Measurements from ENCODE around the gene IL1RAPL2.
"Not testable (repeated sequence)": the region's sequence is repeated elsewhere in the genome, so short reads cannot be mapped to it uniquely, and the experiment has no call there.

IL1RAPL2 gene

GRCh38 chrX:104854188-104854587 is 288.2 kb downstream of the IL1RAPL2 start:
- DNase-seq (ENCODE audit: low read depth in 3 of 3), result no peak

- no peak for DNase-seq (ENCODE audit: low read depth in 3 of 3)
Observed at GRCh38 chrX:104854790-104855340, 288.9 kb downstream of the IL1RAPL2 start.

GRCh38 chrX:104863466-104863865 is 297.5 kb downstream of the IL1RAPL2 start:
- DNase-seq (ENCODE audit: low read depth in 3 of 3), result no peak

- DNase-seq (ENCODE audit: low read depth in 3 of 3), result no peak
Observed at GRCh38 chrX:104864296-104864695, 298.3 kb downstream of the IL1RAPL2 start.

DNA sequence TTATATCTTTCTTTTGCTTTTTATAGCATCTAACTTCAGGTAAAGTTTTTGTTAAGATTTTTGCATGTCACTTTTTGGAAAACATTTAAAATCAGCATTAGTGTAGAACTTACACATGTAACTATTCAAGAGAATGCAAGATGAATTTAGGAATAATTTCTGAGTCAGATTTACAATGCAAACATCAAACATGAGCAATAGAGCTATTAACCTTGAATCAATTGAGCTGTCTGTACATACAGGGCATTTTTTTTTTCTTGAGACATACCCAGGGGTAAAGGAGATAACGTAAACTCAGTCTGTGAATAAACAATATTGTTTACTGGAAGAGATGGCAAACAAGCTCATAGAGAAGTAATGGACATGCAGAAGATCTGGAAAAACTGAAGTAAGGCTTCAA is 311.5 kb downstream of the IL1RAPL2 start:
- DNase-seq (ENCODE audit: low read depth in 3 of 3), result no peak

DNA sequence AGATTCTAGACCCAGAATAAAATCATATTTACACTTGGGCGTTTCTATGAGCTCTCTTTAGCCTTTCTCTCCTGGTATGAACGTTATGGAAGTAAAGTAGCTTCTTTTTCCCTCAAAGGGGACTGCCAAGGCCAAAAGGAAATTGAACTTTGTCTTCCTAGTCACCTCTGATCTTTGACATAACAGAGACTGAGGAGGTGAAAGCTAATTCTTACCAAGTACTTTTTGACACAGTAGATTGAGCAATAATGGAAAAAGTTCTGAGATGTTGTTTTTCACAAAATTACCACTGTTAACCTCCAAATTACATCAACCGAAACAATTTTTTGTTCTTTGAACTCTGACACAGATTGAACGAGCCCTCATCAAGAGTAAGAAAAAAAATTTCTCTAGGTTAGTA is 336.1 kb downstream of the IL1RAPL2 start:
- DNase-seq (ENCODE audit: low read depth in 3 of 3), result no peak

GRCh38 chrX:104909694-104910093 is 343.7 kb downstream of the IL1RAPL2 start:
- DNase-seq (ENCODE audit: low read depth in 3 of 3), result not testable (repeated sequence)

DNA sequence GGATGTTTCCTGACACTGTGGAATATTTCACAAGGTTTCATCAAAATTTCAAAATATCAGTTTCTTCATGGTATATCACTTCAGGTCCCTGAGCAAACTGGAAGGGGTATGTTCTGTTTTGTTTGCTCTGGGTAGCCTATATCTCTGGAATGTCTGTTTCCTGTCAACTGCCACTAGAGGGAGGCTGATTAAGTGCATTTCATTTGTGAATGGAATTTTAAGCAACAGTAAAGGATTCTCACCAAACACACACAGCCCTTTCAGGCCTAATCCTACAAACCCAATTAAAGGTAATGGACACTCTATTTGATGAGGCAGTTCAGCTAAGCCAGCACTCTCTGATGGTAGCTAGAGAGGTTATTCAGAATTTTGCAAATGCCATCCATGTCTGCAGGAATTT is 347.3 kb downstream of the IL1RAPL2 start:
- no peak for DNase-seq (ENCODE audit: low read depth in 3 of 3)

- not testable (repeated sequence) for DNase-seq (ENCODE audit: low read depth in 3 of 3)
Observed at GRCh38 chrX:104914686-104915085, 348.7 kb downstream of the IL1RAPL2 start.

DNA sequence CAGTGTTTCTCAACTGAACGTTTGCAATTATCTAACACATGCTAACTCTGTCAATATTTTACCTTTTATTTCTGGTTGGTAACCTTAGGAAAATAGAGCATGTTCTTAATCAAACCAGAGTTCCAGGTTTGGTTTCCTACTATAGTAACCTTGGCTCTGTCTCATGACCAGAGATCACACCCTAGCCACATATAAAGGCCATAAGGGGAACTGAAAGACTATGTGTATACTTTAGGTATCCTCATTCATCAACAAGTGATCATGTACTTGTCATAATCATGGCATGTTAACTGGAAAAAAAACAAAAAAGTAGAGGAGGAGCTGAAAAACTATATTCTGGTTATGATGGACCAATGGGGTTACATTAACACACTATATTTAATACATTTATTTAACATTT is 352.1 kb downstream of the IL1RAPL2 start:
- DNase-seq (ENCODE audit: low read depth in 3 of 3), result no peak

DNA sequence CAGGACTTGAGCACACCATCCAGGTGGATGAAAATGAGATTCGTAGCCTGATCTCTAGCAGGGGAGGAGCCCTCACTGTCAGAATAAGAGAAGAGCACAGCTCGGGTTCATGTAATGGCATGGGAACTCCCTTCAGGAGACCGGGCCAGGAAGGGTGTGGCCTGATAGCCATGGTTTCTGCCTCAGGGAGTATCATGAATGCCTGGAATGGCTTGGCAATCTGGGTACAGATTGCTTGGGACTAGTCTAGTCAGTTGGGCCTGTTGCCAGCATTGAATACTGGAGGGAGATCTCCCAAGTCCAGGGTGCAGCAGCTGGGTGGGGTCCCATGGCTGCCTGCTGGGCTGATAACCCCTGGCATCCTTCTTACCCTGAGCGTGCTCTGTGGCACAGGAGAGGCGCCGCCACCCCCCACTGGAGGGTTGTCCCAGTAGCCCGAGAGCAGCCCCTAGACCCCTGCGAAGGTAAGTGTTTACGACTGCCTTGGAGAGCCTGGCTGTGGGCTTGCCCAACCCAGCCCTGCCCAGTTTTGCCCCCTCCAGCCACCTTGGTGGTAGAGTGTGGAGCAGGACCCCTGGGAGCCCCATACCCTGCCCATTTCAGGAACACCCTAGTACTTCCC is 355.7 kb downstream of the IL1RAPL2 start:
- no peak for DNase-seq (ENCODE audit: low read depth in 3 of 3)

- DNase-seq (ENCODE audit: low read depth in 3 of 3), result peak; percentile 8 to 48 (median 23)
Observed at GRCh38 chrX:104922206-104922621, 356.2 kb downstream of the IL1RAPL2 start.

DNA sequence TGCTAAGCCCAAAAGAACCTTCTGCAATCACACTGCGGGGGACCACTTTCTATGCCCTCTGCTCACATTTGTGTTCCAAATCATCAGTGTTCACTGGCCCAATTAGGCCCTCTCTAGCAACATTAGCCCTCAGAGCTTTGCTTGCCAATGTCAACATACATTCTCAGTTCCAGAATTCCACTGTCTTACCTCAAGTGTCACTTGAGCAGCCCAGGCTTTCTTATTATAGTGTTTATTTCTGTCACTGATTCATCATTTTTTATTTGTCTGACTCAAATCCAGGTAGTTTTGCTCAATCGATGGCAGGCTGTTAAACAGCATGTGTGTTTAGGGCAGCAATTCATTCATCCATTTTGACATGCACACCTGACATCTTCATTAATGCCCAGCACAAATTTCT is 363.3 kb downstream of the IL1RAPL2 start:
- no peak for DNase-seq (ENCODE audit: low read depth in 3 of 3)

- no peak for DNase-seq (ENCODE audit: low read depth in 3 of 3)
Observed at GRCh38 chrX:104935581-104935980, 369.6 kb downstream of the IL1RAPL2 start.

GRCh38 chrX:104953251-104953650 is 387.3 kb downstream of the IL1RAPL2 start:
- DNase-seq (ENCODE audit: low read depth in 3 of 3), result no peak

DNA sequence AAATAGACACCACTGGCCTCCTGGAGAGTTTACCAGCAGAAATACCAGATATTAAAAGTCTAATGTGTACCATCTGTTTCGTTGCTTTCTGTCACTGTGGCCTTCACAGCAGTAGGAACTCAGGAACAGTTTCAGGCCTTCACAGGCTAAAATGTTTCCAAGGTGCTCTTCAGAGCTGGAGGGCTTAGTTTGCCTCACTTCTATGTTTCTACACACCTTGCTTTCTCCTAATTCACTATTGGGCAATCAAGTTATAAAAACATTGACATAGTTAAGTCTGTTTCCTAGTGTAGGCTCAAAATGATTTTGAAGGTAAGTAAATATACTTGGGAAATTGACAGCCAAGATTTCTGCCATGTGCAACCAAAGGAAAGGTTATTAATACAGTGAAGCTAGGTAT is 395.9 kb downstream of the IL1RAPL2 start:
- DNase-seq (ENCODE audit: low read depth in 3 of 3), result no peak

DNA sequence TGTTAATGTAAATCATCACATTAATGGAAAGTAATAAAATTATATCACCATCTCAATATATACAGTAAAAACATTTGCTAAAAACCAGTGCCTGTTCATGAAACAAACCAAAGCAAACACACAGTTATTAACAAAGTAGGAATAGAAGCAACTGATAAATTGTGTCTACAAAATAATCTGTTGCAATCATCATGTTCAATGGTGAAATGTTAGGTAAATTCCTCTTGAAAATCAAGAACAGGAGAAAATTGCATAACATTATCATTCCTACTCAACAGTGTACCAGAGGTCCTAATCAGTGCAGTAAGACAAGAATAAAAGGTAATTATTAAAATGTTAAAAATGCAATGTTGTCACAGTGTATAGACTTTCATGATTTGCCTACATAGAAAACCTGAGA is 402.2 kb downstream of the IL1RAPL2 start:
- DNase-seq (ENCODE audit: low read depth in 3 of 3), result no peak

DNA sequence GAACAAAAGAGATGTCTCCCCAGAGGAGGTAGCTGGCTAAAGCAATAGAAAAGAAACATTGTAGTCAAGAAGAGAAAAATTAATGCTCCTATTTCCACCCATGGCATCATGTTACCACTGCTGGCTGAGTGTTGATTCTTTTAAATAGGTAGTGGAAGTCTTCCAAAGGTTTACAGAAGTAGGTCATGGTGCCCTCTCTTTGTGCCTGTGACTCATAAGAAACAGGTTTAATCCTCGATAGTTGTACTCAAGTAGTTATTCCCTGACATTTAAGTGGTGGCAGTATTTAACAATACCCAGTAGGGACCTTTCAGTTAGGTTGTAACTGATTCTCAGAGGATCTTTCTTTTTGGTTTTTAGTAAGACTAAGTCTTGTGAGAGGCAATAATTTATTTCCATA is 406.7 kb downstream of the IL1RAPL2 start:
- DNase-seq (ENCODE audit: low read depth in 3 of 3), result no peak

DNA sequence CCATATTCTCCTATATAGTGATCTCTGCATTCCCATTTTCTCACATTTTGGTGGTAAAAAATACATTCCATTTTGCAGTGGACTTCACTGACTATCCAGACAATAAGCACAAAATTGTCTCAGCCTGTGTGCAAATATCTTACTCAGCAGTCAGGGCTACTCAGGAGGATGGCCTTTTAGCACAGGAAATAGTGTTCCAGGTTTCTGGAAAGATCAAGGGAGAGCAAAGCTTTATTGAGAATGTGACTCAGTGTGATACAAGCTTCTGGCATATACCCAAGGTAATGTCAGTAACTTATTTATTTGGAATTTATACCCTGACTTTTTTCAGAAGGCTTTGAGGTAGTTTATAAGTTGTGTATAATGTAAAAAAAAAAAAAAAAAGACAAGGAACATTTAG is 421.1 kb downstream of the IL1RAPL2 start:
- DNase-seq (ENCODE audit: low read depth in 3 of 3), result no peak

DNA sequence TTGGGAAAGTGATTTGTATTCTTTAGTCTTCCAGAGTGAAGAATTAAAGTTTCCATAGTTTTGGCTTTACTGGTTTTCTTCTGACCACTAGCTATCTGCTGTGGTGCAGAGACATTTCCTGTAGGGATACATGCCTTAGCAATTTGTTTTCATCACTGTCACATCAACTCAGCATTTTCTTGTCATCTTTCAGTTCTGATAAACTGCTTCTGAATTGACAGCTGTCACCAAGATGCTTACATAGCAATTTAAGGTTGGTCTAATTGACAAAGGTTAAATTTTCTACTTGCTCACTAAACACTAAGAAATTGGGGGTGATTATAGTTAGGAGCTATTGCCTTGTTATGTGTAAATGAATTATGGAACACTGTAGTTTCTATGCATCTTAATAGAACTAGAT is 422.0 kb downstream of the IL1RAPL2 start:
- DNase-seq (ENCODE audit: low read depth in 3 of 3), result no peak

DNA sequence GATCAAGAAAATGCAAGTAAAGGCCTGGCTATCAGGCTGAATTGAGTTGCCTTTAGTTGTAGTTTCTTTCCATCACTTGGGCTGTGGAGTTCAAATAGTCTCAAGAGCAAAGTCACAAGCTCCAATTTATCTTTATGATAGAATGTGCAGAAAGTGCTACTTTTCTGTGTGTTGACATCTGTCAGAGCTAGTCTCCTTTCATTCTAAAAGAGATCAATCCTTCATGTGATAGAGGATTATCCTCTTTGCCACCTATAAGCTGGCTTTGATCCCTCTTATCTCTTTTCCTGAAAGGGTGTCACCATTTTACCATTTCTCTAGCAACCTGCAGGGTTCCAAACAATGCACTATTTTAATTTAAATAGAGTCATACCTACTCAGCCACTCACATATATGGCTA is 429.5 kb downstream of the IL1RAPL2 start:
- DNase-seq (ENCODE audit: low read depth in 3 of 3), result no peak

DNA sequence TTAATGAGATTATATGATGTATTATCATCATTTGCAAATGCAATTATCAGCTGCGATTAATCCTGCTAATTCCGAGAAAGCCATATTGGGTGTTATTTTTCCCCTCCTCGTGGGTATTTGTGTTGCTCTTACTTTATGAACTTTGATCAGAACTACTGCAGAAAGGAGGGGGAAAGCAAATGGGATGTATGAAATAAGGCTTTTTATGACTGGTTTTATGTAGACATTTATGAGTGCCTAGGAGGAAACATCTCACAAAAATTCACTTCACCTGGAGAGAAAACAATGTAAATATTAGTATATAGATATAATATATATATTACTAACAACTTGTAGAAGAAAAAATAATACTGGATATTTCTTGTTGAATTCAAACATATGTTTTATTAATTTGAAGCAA is 440.1 kb downstream of the IL1RAPL2 start:
- DNase-seq (ENCODE audit: low read depth in 3 of 3), result no peak

- no peak for DNase-seq (ENCODE audit: low read depth in 3 of 3)
Observed at GRCh38 chrX:105006996-105007395, 441.0 kb downstream of the IL1RAPL2 start.

DNA sequence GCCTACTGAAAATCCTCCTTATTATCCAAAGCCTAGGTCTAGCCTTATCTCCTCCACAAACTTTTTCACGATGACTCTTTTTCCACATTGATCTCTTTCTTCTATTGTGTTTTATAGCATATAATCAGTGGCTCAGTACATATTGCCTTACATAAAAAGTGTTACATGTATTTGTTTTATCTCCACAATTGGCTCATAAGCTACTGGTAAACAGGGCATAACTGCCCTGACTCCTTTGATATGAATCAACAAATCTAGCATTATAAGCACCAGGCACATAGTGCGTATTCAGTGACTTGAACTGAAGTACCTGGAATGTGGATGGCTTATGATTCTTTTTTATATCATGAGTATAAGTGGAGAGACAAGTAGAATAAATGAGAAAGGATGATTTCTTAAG is 447.7 kb downstream of the IL1RAPL2 start:
- no peak for DNase-seq (ENCODE audit: low read depth in 3 of 3)
